Measurements from ENCODE around the gene LYPD1.

LYPD1 gene

DNA sequence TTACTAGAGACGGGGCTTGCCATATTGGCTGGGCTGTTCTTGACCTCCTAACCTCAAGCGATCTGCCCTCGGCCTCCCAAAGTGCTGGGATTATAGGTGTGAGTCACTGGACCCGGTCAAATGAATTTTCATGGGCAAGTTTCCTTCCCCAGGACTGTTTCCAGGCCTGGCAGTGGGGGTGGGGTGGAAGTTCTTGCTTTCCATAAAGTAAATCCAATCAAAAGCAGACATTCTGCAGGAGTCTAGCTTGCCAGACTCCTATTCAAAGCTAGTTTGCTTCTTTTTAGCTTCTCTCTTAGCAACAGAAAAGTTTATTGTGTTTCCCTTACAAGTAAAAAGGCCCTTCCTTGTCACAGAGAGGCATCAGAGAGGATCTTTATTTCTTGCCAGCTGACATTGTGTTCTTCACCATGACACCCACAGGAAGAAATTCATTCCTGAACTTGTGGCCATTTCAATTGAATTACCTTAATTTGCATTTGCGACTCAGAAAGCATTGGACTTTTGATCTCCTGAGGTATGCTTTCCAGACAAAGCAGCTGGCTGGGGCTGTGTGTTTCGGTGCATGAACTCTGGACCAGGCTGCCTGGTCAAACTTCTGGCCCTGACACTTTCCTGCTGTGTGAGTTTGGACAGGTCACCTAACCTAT lies 37.9 kb downstream of the LYPD1 start:
- peak; percentile 38 for DNase-seq (ENCODE audit: low read depth)

DNA sequence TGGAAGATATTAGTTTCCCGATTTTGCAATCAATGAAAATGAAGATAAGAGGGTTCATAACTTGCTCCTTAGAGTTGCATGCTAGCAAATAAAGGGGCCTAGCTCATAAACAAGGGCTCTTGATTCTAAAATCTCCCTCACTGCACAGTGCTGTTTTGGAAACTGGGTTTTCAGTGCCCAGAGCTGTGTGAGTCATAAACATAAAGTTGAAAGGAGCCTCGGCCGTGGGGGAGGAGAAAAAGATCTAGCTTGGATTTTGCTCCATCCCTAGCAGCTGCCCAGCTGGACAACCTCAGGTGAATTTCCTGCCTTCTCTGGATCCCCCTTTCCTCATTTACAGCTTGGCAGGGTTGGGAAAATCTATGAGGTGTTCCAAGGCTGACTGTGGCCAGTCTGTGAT lies 42.5 kb downstream of the LYPD1 start:
- no peak for DNase-seq (ENCODE audit: low read depth)

DNA sequence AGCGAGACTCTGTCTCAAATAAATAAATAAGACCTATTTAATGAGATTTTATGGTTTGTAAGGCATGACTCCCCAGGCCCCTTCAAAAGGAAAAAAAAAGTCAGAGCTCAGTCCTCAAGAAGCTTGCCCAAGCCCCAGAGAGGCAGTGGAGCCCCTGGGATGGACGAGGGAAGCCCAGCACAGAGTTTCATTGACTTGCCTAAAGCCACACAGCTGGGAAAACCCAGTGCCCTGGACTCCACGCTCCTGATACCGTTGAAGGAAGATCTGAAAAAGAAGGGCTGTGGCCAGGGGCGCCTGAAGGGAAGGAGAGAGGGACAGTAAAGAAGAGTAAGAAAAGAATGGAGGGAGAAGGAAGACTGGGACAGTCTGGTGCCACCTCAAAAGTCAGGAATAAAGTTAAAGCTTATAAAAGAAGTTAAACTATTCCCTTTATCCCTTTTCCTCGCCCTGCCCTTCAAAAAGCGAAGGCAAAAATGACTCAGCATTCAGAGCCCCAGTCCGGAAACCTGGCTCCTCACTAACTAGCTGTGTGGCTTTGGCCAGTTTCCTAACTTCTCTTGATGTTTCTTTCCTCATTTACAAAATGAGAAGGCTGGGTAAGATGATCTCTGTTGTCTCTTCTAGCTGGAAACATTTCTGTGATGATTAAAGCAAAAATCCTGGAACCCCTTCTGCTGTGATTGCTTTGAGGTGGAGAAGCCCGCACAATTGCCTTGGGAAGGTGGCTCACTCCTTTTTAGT lies 46.7 kb downstream of the LYPD1 start:
- peak; percentile 72 for DNase-seq (ENCODE audit: low read depth)

DNA sequence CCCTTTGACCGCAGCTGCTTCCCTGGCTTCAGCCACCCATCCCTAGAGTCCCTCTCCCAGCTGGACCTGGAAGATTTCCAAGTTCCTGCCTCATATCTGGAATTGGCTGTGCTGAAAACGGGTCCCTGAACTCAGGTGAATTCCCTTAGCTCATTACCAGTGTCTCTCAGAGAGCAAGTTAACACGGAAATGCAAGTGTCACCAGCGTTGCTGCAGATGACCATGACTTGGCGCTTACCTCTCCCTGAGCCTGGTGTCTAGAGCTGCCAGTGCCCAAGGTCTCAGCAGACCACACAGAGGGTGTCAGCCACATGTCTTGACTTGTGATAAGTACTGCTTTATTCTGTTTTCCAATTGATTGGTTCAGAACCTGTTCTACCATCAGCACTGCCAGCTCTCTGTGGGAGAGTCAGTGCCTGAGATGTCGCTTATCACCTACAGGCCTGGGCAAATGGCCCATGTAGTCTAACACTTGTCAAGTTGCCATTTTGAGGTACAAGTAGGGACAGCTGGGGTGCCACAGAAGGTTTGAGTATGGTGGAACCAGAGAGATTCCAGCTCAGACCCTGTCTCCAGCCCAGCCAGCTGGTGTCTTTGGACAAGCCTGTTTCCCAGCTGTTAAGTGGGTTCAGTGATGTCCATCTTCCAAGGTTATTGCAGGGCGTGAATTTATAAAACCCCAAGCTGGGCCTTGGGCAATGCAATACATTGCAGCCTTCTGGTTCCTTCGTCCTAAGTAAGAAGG lies 48.7 kb downstream of the LYPD1 start:
- DNase-seq (ENCODE audit: low read depth) = no peak

DNA sequence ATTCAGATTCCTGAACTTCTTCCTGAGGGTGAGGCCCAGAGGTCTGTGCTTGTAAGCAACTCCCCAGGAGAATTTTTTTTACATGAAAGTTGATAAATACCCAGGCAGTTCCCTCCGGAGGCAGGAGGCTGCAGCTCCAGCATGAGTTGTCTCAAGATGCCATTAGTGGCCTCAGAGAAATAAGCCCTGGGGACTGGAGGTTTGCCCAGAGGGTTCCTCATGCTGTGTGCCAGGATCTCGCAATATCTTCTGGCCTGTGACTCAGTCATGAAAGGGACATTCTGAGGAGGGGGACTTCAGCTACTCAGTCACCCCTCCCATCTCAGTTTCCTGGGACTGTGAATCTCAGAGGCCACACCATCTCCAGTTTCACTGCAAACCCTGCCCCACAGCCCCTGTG lies 49.9 kb downstream of the LYPD1 start:
- peak; percentile 42 for DNase-seq (ENCODE audit: low read depth)

DNA sequence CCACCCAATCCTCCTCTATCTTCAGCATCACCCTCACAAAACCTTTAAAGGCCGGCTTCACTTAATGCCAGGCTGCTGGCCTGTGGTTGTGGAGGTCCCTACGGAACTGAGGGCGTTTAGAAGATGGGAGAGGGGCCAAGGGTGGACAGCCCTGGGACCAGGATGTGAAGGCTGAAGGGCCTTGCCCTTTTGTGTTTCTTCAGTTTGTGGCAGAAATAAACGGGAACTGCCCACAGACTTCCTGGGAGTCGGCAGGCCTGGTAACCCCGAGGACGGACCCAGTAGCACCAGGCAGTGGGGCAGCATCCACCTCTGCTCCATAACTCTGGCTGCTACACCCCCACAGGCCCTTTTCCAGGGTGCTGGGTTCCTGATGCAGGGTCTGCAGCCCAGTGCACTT lies 51.3 kb downstream of the LYPD1 start:
- no peak for DNase-seq (ENCODE audit: low read depth)

DNA sequence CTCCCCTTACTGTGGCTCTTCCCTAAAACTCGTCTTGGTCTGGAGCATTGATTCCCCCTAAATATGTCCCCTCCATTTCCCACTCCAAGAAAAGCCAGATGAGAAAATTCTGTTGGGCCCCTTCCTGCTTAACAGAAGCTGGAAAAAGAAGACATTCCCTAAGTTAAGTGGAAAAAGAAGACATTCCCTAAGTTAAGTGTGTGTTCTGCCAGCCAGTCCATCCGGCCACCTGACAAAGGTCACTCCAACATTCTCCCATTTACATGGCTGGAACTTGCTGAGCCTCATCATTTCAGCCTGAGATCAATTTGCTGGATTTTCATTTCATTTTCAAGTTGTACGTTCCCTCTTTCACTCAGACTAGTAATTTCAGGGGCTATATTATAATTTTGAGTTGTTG lies 52.0 kb downstream of the LYPD1 start:
- DNase-seq (ENCODE audit: low read depth) = no peak

DNA sequence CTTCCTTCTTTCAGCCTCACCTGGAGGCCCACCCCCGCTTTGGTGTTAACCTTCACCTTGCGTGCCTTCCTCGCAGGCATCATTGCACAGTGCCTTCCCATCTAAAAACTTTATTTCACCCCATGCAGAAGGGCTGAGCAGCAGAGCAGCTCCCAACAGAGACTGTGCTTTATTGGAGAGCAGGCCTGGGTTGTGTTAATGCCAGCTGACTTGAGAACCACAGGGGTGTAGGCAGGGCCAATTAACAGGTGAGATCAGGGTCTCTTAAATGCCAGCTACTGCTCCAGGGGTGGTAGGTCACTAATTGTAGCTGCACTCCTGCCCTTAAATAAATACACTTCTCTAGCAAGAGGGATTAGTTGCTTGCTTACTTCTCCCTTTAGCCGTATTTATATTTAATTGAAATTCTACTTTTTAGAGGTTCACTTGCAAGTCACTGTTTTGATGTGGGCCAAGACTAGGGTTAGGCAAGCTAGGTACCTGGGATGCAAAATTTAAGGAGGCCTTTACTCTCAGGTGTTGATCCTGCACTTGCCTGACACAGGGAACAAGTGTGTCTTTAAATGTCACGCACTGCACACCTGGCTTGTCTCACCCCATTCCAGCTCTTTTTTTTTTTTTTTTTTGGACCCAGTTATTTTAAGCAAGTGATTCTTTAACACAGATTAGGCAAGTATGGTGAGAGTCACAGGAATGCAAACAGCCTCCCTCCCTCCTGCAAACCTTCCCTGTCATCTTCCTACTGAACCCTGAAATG lies 54.5 kb downstream of the LYPD1 start:
- no peak for DNase-seq (ENCODE audit: low read depth)

DNA sequence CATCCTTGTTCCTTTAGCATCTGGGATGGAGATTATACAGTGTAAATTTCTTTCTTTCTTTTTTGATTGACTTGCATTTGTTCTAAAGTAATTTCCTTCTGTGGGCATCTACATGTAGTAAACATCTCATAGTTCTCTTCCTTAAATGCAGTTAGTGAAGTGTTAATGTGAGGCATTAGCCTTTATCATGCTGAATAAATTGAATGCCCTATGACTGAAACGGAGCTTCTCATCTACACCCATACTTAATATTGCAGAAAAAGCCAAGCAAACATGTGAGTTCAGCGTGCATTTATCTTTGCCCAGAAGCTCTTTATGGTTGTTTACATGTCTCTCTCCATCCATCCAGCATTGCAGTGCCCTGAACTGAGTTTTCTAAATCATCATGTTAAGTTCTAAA lies 58.3 kb downstream of the LYPD1 start:
- no peak for DNase-seq (ENCODE audit: low read depth)

DNA sequence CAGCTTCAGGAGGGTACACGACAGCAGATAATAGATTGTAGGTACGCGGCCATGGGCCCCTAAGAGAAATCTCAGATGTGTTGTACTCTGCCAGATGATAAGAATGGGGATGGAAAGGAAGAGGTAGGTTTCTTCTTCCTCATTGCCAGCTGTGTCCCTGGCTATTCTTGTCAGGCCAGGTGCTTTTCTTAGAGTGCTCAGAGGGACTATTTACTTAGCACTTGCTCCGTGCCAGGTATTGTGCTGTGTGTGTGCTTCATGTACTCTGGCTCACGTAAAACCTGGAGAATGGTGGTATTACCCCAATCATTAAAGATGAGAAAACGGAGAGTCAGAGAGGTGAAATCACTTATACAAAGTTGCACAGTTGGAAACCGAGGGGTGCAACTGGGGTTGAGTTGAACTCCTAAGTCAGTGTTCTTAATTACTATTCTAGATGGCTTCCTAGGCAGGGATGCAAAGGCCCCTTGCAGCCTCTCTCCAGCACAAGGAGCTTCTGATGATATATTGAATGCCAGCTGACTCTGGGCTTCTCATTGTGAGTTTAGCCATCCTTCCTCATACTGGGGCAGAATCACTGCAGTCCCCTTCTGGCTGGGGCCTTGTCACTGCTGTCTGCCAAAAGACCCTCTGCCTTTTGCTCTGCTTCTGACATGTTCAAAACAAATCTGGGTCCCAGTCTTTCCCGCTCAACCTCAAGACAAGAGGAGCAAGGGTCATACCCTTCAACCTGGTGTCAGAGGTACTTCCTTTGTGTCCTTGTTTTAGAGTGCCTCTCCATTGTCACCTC lies 60.7 kb downstream of the LYPD1 start:
- no peak for DNase-seq (ENCODE audit: low read depth)

DNA sequence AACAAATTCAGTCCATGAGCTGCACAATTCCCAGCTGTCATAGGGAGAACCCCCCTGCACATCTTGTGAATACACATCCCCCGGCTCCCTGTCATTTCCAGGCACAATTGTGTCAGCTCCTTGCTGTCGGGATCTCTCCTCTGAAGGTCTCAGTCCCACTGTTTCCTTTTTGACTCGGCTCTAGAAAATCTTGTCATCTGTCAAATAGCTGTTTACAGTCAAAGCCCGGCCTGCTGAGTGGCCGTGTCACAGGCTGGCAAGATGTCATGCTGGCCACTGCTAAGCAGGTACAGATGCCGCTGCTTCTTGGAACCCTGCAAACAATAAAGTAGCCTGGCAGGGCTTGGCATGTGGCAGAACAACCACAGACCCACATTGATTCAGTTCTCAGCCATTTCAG lies 61.7 kb downstream of the LYPD1 start:
- DNase-seq (ENCODE audit: low read depth) = no peak

DNA sequence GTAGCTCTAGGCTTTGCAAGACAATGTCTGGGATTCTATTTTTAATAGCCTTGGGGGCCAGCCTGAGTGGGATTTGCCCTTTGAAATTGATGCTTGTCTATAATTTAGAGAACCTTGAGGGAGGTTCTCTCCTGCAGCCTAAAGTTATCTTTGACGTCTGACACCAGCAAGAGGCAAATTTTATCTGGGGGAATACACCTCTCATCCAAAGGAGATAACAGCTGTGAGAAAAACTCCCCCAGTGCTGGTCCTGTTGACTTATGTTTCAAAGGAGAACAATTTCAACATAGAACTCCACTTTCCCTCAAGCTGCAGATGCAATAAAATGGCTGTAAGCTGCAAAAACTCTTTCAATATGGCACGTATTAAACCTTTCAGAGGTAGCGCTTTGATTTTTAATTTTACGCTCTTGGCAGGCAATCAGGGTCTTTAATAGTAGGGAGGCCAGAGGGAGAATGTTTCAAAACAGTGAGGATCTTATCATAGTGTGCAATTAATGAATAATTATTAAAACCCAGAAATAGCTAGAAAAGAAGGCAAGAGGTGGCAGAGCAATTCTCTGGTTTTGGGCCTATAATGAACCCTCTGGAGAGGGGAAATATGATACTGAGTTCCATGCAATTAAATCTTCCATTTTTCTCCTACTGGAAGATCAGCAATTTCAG lies 62.4 kb downstream of the LYPD1 start:
- no peak for DNase-seq (ENCODE audit: low read depth)

DNA sequence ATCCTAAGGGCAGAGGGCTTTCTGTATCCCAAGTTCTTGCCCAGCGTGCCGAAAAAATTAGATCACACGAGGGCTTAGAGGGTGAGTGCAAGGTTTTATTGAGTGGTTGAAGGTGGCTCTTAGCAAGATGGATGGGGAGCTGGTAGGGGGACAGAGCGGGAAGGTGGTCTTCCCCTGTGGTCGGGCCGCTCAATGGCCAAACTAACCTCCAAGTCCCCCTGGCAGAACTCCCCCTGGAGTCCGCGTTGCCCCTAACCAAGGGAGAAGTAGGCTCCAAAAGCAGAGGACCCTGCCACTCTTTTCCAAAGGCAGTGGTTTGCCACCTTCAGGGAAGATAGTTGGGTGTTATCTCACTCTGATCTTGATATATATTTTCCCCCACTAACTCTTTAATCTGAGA lies 63.4 kb downstream of the LYPD1 start:
- no peak for DNase-seq (ENCODE audit: low read depth)

DNA sequence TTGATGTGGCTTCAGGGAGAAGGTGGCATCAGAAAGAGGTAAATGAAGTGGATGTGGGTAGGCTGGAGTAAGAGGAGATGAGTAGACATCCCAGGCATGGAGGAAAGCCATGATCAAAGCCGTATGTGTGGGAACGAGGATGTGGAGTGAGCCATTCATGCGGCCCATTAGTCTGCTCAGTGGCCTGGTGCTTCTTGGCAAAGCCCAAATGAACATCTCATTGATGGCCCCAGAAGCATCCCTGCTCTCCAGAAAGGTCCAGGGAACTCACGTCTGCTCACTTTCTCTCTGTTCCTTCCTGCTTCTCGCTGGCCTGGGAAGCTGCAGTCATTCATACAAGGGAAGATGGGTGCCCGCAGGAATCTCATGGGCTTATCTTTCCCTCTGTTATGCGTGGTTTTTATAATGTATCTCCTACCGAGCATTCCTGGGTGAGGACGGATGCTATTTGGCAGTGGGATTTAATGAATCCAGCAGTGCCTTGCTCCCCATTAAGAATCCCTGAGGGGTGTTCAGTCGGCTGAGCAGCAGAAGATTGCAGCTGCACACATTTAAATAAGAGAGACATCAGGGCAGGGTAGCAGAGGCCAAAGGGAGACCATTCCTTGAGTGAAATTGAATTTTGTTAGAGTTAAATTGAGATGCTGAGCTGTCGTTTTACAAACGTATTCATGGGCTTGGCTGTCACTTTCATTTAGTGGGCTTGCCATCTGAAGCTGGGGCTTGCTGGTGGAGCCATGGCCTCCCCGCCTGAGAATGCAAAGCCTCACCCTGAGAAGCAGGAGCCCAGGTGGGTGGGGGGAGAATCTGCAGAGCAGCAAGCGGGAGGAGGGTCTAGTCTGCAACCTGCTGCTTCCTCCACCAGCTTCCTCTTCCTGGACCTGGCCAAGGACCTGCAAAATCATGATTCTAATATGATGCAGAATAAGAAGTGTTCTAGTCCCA lies 64.5 kb downstream of the LYPD1 start:
- no peak for DNase-seq (ENCODE audit: low read depth)

DNA sequence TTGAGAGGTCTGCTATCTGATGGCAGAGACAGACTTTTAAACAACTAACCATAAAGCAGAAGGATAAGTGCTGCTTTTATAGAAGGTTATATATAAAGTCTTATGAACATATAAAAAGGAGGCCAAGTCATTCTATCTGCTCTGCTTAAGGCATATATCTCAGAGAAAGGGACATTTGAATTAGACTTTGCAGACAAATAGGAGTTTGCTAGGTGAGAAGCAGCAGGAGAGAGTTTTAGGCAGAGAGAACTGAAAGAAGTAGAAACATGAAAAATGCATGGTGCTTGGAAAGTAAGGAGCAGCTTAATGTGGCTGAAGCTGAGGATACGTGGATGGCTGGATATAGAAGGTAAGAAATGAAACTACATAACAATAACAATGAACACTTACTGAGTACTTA lies 65.4 kb downstream of the LYPD1 start:
- no peak for DNase-seq (ENCODE audit: low read depth)

DNA sequence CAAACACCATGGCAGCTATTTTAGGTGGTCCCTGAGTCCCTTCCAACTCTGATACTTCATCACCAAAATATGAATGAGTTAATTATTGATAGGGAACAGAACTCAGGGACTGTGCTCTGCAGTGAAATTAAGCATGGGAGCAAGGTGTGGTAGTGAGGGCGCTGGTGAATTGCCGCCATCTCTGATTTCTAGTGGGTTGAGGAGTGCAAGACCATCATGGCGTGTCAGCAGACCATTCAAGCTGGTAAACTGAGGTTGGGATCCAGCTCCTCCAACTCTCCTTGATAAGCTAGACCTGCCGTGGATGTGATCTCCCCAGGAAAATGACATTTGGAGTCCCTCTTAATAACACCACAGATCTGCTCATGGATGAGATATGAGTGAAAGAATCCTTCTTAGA lies 70.4 kb downstream of the LYPD1 start:
- no peak for DNase-seq (ENCODE audit: low read depth)

DNA sequence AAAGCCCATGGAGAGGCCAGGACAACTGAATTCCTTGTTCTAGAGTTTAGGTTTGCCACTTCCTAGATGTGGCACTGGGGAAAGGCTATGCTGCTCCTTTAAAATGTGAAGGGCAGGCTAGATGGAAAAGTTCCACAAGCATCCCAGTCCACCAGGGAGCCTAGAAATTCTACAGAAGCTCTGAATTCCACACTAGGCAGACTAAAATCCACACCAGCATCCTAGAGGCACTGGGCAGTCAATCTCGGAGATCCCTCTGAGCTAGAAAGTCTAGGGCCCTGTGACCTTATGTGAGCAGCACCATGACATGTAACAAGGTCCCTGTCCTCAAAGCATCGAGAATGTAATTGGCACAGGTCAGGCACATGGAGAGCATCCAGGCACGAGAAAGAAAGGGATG lies 71.5 kb downstream of the LYPD1 start:
- no peak for DNase-seq (ENCODE audit: low read depth)

DNA sequence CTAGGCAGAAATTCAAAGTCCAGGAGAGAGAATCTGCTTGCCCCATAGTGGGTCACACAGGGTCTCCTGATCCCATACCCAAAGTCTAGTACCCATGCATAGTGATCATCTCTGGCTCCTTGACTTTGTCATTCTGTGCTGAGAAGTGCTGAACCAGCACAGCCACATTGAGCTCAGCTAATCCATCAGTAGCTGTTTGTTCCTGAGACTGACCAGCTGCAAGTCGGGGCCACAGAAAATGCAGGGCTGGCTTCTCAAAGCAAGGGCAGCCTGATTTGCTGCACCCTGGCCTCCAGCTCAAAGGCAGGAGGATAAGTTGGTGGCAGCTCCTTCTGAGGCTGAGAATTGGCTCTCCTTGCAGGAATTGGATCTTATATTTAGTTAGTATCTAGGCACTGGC lies 72.2 kb downstream of the LYPD1 start:
- no peak for DNase-seq (ENCODE audit: low read depth)

DNA sequence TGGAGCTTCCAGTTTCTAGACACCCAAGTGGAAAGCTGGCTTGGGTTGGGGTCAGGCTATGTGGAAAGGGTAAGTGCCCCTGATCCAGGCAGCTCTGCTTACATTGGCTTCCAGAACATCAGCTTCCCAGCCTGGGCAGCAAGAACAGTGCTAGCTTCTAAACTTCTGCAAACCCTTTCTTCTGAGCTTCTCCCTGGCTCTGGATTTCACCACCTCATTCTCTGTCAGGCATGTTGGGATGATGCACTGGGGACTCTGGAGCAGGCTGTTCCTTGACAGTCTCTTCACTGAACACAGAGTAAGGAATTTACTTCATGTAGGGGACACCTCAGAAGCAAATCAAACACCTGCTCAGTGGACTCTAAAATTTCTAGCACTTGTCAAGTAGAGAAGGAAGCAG lies 72.8 kb downstream of the LYPD1 start:
- no peak for DNase-seq (ENCODE audit: low read depth)

DNA sequence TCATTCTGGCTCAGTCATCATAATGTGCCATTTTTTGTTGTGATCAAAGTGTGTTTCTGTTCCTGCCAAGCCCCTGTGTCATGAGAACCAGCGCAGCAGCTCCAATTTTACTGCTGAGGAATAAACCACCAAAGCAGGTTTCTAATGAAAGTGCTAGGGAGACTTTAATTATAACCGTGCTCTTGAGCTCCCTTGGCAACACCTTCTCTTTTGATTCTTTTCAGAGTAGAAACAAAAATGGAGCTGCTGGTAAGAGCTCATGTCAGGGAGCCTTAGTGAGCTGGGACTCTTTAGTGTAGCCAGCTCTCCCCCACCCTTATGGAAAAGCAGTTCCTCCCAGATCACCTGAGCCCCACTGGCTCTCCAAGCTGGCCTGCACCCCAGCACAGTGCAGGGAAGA lies 74.3 kb downstream of the LYPD1 start:
- no peak for DNase-seq (ENCODE audit: low read depth)
